ENCODE data around the gene HSPD1.
"Not testable (repeated sequence)": the region's sequence is repeated elsewhere in the genome, so short reads cannot be mapped to it uniquely, and the experiment has no call there.

HSPD1 gene

GRCh38 chr2:197495433-197496134, 4.1 kb downstream of the HSPD1 start:
- no peak for DNase-seq

- DNase-seq = no peak
Observed at GRCh38 chr2:197487385-197487784, 12.3 kb downstream of the HSPD1 start.

GRCh38 chr2:197486175-197486574, 13.5 kb downstream of the HSPD1 start:
- no peak for DNase-seq

GRCh38 chr2:197484248-197484647, 15.4 kb downstream of the HSPD1 start:
- not testable (repeated sequence) for DNase-seq

- DNase-seq = no peak
Observed at GRCh38 chr2:197480165-197481036, 19.2 kb downstream of the HSPD1 start.

GRCh38 chr2:197477797-197478196, 21.8 kb downstream of the HSPD1 start:
- no peak for DNase-seq

GRCh38 chr2:197472166-197472565, 27.5 kb downstream of the HSPD1 start:
- no peak for DNase-seq

GRCh38 chr2:197464175-197464574, 35.5 kb downstream of the HSPD1 start:
- DNase-seq = no peak

GRCh38 chr2:197461057-197461456, 38.6 kb downstream of the HSPD1 start:
- DNase-seq = no peak

GRCh38 chr2:197460649-197461048, 39.0 kb downstream of the HSPD1 start:
- DNase-seq = no peak

GRCh38 chr2:197455428-197455827, 44.2 kb downstream of the HSPD1 start:
- no peak for DNase-seq

- no peak for DNase-seq
Observed at GRCh38 chr2:197454923-197455322, 44.7 kb downstream of the HSPD1 start.

- peak; percentile 58 for DNase-seq
Observed at GRCh38 chr2:197453914-197454398, 45.7 kb downstream of the HSPD1 start.

GRCh38 chr2:197453123-197453913, 46.3 kb downstream of the HSPD1 start, which contains the start of gene COQ10B:
COQ10B (plus strand) TSS chr2:197453552; CDS start chr2:197453561, 9 bp downstream.
- peak; percentile 99 for DNase-seq

GRCh38 chr2:197452754-197453122, 46.9 kb downstream of the HSPD1 start:
- DNase-seq = no peak

- DNase-seq = not testable (repeated sequence)
Observed at GRCh38 chr2:197450935-197451358, 48.7 kb downstream of the HSPD1 start.

- no peak for DNase-seq
Observed at GRCh38 chr2:197450465-197450864, 49.2 kb downstream of the HSPD1 start.

- no peak for DNase-seq
Observed at GRCh38 chr2:197446844-197447243, 52.8 kb downstream of the HSPD1 start.

- no peak for DNase-seq
Observed at GRCh38 chr2:197445746-197446145, 53.9 kb downstream of the HSPD1 start.

- no peak for DNase-seq
Observed at GRCh38 chr2:197442857-197443256, 56.8 kb downstream of the HSPD1 start.

- no peak for DNase-seq
Observed at GRCh38 chr2:197437380-197437779, 62.3 kb downstream of the HSPD1 start.
